HG02759 (cell line): Measurements from ENCODE around the gene S100A13.
A peak's percentile ranks its signal among the peaks of the same experiment; 100 is the strongest.
"Not testable (repeated sequence)": the region's sequence is repeated elsewhere in the genome, so short reads cannot be mapped to it uniquely, and the experiment has no call there.

Source experiments
- ATAC-seq: cut with Tn5 transposase; IDR thresholded peaks from one replicate; pipeline ENCODE4 v1.9.1; 2021; ENCODE audit warnings: mild to moderate bottlenecking, moderate library complexity; ENCODE audit not compliant: unreplicated experiment

The S100A13 gene

DNA sequence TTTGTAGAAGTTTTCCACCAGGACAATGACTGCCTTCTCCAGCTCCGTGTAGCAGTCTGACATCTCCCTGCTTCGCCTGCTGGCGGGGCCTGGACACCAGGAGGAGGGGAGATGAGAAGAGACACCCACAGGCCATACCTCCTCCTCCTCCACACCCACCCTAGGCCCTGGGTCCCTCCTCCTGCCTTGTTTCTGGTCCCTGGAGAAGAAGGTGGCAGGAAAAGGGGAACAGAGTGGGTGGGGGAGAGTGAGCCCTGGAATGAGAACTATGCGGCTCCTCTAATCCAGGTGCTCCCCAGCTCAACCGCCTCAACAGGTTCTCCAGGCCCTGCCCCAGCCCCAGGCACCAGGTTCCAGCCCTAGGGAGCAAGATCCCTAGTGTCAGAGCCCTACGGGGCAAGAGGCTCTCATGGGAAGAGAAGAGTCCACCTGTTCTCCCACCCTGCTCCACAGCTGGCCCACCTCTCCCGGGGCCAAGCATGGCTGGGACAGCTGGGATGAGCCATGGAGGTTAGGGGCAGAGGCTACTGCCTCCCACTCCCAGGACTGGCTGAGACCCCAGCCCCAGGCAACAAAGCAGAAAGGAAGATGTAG, 19.1 kb downstream of the S100A13 start:
- ATAC-seq: no peak

DNA sequence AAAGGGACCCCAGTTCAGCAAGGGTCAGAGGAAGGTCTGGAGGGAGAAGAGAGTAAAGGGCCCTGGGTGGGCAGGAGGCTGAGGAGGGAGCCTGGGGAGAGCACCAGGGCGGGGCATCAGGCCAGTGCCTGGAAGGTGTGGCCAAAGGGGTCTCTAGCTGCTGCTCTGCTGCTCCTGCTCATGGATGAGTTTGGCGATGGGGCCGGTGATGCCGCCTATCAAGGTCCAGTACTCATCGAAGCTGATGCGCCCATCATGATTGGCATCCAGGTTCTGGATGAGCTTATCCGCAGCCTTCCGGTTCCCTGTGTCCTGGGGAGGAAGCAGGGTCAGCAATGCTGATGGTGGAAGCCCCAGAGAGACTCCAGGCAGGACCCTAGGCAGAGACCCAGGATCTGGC, 19.9 kb downstream of the S100A13 start:
- no peak for ATAC-seq

DNA sequence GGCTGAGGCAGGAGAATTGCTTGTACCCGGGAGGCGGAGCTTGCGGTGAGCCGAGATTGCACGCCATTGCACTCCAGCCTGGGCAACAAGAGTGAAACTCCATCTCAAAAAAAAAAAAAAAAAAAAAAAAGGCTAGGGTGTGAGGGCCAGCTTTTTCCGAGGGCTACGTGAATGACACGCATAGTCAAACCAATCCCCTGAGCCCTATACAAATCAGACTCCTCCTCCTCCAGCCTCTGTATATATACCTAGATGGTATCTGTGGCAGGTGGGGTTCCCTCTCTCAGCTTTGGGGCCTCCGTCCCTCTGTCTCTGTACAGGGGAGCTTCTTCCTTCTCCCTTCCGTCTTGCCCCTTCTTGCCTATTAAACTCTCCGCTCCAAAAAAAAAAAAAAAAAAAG, 21.1 kb downstream of the S100A13 start:
- no peak for ATAC-seq

DNA sequence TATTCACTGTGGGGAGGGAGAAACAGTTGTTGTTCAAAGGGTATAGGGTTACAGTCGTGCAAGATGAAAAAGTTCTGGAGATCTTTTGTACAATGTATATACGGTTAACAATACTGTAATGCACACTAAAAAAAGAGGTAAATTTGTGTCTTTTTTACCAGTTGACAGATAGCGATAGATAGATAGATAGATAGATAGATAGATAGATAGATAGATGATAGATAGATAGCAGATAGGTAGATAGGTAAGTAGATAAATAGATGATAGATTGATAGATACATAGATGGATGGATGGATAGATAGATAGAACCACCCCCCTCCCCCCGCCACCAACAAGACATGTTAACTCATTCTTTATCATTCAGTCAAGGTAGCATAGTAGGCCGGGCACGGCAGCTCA, 24.6 kb downstream of the S100A13 start:
- ATAC-seq: no peak

DNA sequence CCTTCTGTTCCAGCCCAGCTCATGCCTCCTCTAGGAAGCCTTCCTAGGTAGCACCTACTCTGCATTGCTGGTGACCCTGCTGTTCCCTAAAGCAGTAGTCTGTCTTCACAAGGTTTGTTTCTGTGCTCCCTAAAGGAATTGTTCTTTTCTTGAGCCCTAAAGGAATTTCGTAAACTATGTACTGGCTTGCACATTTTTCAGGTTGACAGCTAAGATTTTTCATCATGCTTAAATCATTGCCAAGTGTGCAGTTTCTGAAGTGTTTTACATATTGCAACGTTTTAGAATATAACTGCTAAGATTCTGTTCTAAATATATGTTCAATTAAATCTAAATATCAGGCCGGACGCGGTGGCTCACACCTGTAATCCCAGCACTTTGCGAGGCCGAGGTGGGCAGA, 27.5 kb downstream of the S100A13 start:
- no peak for ATAC-seq

DNA sequence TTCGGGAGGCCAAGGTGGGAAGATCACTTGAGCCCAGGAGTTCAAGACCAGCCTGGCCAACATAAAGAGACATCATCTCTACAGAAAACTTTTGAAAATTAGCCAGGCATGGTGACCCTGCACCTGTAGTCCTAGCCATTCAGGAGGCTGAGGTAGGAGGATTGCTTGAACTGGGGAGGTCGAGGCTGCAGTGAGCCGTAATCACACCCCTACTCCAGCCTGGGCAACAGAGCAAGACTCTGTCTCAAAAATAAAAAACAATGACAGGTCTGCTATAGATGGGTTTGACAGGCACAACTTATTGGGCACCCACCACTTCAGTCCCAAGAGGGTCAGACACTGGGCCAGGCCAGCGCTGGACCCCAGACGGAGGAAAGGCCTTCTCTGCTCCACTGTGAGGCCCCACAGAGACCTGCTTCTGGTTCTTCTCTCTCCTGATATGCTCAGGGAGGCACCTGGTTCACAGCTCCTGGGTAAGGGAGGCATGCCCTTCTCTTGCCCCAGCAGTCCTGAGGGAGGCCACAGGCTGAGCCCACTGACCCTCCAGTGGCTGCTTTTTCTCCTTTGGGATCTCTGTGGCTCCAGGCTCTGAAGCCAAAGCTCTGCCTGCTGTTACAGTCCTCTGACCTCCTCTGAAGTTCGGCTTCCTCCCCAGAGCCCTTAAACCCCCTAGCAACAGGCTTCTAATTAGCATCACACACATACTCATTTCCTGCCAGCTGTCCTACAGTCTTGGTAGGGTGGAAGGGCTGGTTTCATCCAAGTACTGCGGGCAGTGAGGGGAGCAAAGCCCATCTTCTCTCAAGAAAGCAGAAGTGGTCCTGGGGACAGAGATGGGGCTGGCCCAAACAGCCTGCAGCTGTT, 28.8 kb downstream of the S100A13 start:
- ATAC-seq: peak; percentile 97

DNA sequence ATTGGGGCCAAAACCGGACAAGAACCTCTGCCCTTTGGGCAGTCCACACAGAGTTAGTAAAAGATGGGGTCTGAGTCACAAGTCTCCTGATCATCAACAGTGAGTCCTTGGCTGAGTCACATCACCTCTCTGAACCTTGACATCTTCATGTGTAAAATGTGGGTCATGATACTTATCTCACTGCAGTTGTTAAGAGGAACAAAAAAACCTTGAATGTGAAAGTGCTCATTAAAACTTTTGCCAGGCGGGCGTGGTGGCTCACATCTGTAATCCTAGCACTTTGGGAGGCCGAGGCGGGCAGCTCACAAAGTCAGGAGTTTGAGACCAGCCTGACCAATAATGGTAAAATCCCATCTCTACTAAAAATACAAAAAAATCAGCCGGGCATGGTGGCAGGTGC, 30.1 kb downstream of the S100A13 start:
- ATAC-seq: no peak

- no peak for ATAC-seq
These were observed 34.6 kb downstream of the S100A13 start for GRCh38 chr1:153592748-153593147.

DNA sequence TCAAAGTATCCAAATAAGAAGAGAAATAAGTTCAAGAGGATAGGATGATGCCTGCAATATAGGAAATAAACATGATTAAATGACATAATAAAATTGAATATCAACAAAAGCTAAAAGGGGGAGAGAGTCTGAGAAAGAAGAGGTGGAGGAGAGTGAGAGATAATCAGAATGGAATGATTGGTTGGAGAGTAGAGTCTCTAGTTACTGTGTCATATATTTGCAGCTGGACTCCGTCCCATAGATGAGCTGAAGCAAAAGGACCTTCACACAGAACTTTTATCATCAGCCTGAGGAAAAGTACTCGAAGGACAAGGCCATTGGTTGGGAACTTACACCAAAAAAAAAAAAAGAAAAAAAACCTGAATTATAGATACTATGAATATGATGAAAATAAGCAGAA, 38.8 kb downstream of the S100A13 start:
- no peak for ATAC-seq

DNA sequence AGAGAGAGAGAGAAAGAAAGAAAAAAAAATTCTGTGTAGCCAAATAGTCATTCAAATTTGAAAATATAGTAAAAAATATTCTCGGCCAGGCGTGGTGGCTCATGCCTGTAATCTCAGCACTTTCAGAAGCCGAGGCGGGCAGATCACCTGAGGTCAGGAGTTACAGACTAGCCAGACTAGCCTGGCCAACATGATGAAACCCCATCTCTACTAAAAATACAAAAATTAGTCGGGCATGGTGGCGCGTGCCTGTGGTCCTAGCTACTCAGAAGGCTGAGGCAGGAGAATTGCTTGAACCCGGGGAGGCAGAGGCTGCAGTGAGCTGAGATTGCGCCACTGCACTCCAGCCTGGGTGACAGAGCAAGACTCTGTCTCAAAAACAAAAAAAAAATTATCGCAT, 39.3 kb downstream of the S100A13 start:
- not testable (repeated sequence) for ATAC-seq

- no peak for ATAC-seq
These were observed 40.0 kb downstream of the S100A13 start for GRCh38 chr1:153587314-153587713.

DNA sequence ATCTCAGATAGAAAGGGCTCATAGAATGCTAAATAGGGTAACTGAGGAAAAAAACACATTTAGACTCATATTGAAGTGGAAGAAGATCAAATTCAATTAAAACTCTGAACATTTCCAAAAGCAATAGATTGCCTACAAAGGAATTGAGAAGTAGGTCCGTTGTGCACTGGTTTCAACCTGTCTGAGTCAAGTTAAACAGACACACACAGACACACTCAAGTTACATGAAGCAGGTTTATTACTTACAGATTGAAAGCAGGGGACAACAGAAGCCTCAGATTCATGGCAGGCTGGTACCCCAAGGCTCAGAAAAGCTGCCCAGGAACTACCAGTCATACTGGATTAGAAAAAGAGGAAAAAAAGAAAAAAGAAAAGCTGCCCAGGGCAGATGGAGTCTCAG, 41.0 kb downstream of the S100A13 start:
- ATAC-seq: no peak

- no peak for ATAC-seq
These were observed 42.3 kb downstream of the S100A13 start for GRCh38 chr1:153585006-153585405.

DNA sequence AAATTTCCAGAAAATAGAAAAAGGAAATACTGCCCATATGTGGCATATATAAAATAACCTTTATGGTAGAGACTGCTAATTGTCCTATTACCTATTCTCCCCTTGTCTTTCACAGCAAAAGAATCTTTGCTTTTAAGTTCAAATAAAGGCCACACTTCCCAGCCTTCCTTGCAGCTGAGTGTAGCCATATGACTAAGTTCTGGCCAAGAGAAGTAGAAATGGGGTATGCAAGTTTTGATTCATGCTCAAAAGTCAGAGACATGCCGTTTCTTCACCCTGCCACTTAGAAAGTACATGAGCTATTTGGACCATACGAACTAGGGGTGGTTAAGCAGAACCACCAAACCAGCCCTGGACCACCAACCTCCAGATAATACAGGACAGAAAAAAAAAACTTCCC, 43.3 kb downstream of the S100A13 start:
- no peak for ATAC-seq

GRCh38 chr1:153583514-153583913, 43.8 kb downstream of the S100A13 start:
- ATAC-seq: not testable (repeated sequence)

DNA sequence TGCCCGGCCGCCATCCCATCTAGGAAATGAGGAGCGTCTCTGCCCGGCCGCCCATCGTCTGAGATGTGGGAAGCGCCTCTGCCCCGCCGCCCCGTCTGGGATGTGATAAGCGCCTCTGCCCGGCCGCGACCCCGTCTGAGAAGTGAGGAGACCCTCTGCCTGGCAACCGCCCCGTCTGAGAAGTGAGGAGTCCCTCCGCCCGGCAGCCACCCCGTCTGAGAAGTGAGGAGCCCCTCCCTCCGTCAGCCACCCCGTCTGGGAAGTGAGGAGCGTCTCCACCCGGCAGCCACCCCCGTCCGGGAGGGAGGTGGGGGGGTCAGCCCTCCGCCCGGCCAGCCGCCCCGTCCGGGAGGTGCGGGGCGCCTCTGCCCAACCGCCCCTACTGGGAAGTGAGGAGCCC, 44.5 kb downstream of the S100A13 start:
- not testable (repeated sequence) for ATAC-seq

- ATAC-seq: no peak
These were observed 48.4 kb downstream of the S100A13 start for GRCh38 chr1:153578936-153579335.

DNA sequence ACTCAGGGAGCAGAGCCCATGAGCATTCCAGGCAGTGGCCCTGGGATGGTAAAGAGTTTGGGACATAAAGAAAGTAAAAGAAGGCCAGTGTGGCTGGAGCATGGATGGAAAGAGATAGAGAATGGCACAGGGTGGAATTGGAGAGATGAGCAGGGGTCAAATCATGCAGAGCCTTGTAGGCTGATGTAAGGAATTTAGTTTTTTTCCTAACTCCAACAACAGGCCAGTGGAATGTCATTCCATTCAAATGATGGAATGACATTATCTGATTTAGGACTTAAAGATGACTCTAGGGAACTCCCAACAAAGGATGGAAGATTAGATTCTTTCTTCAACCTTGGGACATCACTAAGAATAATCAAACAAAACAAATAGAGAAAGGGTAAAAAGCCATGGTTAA, 48.8 kb downstream of the S100A13 start:
- no peak for ATAC-seq

GRCh38 chr1:153577624-153578051, 49.7 kb downstream of the S100A13 start:
- ATAC-seq: no peak

GRCh38 chr1:153577138-153577537, 50.2 kb downstream of the S100A13 start:
- no peak for ATAC-seq

- not testable (repeated sequence) for ATAC-seq
These were observed 51.8 kb downstream of the S100A13 start for GRCh38 chr1:153575497-153575896.

GRCh38 chr1:153575081-153575491, 52.2 kb downstream of the S100A13 start:
- ATAC-seq: not testable (repeated sequence)
